VCaP (cell line): ENCODE results near the gene FALEC.

ENCODE experiments used
- H3K27ac ChIP-seq: fragments of 450-650 bp; 2 replicates; pipeline ENCODE4 v1.5.1; 2017
- CTCF ChIP-seq: fragments of 450-650 bp; conservative IDR thresholded peaks from 2 replicates; pipeline ENCODE4 v1.5.1; 2017; ENCODE audit warnings: mild to moderate bottlenecking, moderate library complexity

The FALEC gene

GRCh38 chr1:150560576-150561253 lies 45.2 kb downstream of the FALEC start:
- TF ChIP-seq CTCF: peak; percentile 96
- H3K27ac ChIP-seq: peak overlapping the region; percentile 100

DNA sequence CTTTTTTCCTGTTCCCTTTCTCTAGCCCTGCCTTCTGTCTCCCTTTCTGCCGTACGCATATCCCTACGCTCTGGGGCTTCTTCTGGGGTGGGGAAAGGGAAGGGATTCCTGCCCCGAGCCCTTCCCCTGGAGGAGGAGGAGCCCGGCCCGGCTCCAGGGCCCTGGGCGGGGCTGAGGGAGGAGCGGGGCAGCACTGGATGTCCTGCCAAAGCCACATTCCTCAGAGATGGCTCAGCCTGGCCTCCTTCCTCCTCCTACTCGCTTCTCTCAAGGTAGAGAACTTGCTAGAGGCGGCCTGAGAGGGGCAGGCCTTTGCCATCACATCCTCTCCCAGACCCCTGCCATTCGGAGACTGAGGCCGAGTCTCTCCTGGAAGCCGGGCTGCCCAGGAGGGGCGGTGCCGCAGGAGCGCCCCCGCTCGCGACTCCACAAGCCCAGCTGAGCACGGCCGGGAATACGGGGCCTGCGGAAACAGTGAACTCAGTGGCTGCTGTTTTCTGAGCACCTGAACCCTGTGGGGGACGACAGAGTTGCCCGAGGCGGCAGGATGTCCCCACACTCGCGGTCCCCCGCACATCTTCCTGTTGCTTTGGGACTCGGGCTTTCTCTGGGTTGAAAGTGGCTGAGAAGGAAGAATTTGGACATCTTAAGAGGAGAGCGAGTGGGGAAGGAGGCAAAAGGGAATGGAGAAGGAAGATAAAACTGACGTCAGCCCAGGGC lies 45.9 kb downstream of the FALEC start:
- TF ChIP-seq CTCF: peak; percentile 74

DNA sequence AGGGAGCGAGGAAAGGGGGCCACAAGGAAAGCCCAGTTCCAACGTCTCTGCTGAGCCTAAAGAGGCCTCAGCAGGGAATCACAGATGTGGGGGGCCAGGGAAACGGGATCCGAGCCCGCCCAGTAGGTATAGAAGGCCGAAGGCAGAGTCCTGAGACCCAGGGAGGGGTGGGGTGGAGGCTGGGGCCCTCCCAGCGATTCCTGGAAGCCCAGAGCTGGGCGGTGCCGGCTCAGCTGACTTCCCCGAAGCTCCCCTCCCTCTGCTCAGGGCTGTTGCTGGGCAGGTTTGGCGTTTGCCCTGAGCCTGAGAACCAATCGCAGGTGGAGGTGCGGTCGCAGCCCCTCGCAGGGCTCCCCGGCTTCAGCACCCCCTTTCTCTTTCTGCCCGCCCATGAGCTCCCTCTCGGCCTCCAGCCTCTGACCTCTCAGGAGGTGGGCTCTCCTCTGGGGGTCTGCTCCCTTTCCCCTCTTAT lies 46.5 kb downstream of the FALEC start:
- H3K27ac ChIP-seq: peak overlapping the region; percentile 100
- TF ChIP-seq CTCF: no peak

More for the DNA sequence above, 45.9 kb downstream of the FALEC start:
- H3K27ac ChIP-seq: peak overlapping the region; percentile 100

GRCh38 chr1:150562446-150563339 lies 47.1 kb downstream of the FALEC start:
- no peak for TF ChIP-seq CTCF
- H3K27ac ChIP-seq: peak overlapping the region; percentile 100

- TF ChIP-seq CTCF: no peak
- H3K27ac ChIP-seq: peak overlapping the region; percentile 100
Measured at GRCh38 chr1:150563340-150564038, 47.9 kb downstream of the FALEC start.

- TF ChIP-seq CTCF: no peak
- H3K27ac ChIP-seq: peak overlapping the region; percentile 100
Measured at GRCh38 chr1:150564051-150564991, 48.8 kb downstream of the FALEC start.

GRCh38 chr1:150565240-150565991 lies 49.9 kb downstream of the FALEC start:
- peak overlapping the region; percentile 97; the same call in 1 of the 2 replicates for H3K27ac ChIP-seq
